ENCODE results near the gene RREB1. TPM values are rescaled to one million over a fixed set of nuclear protein-coding genes. Genes with fewer than 3 reads are reported as not detected.
A peak's percentile ranks its signal among the peaks of the same experiment; 100 is the strongest.

RREB1 gene
- total and polyA plus RNA-seq, 12 donors, result 3.0 to 47.1 (median 36.1) TPM

- Histone ChIP-seq H3K27ac (peak overlapping the region in 5 of 10 donors; percentile 6 to 59 (median 27)), H3K36me3 (no peaks in the 10 kb centered on the region), H3K4me1 (peaks cover 0 to 29% (median 9%) of the 10 kb centered on the region in 9 donors), H3K4me3 (peak overlapping the region in 9 of 10 donors; percentile 2 to 47 (median 40)), H3K27me3 (no peaks in the 10 kb centered on the region), H3K9me3 (no peaks in the 10 kb centered on the region)
- DNase-seq (no peak), ATAC-seq (peak in 2 of 8 donors; percentile 20 to 42)
- intact Hi-C loops (cut with DNase I), result no loop called here
- TF ChIP-seq, protein P1, sequence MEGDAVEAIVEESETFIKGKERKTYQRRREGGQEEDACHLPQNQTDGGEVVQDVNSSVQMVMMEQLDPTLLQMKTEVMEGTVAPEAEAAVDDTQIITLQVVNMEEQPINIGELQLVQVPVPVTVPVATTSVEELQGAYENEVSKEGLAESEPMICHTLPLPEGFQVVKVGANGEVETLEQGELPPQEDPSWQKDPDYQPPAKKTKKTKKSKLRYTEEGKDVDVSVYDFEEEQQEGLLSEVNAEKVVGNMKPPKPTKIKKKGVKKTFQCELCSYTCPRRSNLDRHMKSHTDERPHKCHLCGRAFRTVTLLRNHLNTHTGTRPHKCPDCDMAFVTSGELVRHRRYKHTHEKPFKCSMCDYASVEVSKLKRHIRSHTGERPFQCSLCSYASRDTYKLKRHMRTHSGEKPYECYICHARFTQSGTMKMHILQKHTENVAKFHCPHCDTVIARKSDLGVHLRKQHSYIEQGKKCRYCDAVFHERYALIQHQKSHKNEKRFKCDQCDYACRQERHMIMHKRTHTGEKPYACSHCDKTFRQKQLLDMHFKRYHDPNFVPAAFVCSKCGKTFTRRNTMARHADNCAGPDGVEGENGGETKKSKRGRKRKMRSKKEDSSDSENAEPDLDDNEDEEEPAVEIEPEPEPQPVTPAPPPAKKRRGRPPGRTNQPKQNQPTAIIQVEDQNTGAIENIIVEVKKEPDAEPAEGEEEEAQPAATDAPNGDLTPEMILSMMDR (IDR thresholded peaks at IDR 0.05), result peak in 4 of 9 donors; percentile 9 to 19 (median 14)
- WGBS, 2 donors, result 49 to 67% methylated on average over 3 of the region's 3 CpGs
These were observed 20.7 kb upstream of the RREB1 start for GRCh38 chr6:7087066-7087465.

DNA sequence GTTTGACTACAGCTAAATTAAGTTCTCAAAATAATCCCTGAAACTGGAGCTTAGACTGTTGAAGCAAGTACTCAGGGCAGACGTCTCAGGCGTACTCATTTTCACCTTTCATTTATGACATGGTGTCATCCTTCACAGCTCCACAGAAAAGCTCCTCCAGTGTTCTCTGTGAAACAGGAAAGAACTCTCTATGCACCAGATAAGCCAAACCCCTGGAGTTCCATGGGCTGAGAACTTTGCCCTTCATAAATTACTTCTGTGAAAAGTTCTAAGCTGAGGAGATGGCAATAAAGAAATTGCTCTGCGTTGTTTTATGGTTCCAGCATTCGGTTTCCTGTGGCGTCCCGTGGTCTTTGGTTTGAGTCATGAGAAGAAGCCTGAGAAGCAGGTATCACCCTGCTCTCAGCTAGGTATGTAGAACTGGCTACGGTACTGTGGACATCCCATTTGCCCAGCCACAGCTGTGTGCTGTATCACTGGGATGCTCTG is 20.2 kb upstream of the RREB1 start:
- Histone ChIP-seq H3K27me3 (no peaks in the 10 kb centered on the region), H3K36me3 (no peaks in the 10 kb centered on the region), H3K4me3 (peak overlapping the region in 4 of 10 donors; percentile 40 to 47 (median 46)), H3K9me3 (no peaks in the 10 kb centered on the region), H3K27ac (peak overlapping the region in 1 of 10 donors; percentile 59), H3K4me1 (peaks cover 0 to 29% (median 9%) of the 10 kb centered on the region in 9 donors)
- intact Hi-C loops (cut with DNase I), result no loop called here
- 89% methylated on average over 7 of the region's 7 CpGs for WGBS, 2 donors
- ATAC-seq, result no peak
- no peak for DNase-seq
- TF ChIP-seq, protein P1 (IDR thresholded peaks at IDR 0.05), result no peak

DNA sequence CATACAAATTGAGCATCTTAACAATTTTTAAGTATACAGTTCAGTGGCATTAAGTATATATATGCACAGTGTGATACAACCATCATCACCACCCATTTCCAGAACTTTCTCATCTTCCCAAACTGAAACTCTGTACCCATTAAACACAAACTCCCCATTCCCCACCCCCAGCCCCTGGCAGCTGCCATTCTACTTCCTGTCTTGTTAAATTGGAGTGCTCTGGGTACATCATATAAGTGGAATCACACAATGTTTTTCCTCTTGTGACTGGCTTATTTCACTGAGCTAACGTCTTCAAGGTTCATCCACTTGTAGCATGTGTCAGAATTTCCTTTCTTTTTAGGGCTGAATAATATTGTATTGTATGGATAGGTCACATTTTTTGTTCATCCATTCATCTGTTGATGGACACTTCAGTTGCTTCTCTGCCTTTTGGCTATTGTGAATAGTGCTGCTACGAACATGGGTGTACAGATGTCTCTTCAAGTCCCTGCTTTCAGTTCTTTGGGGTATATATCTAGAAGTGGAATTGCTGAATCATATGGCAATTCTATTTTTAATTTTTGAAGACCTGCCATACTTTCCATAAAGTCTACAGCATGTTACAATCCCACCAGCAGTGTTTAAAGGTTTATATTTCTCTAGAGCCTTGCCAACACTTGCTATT is 19.6 kb upstream of the RREB1 start:
- H3K9me3 ChIP-seq, result no peaks in the 10 kb centered on the region
- no peak overlapping the region for H3K27ac ChIP-seq
- TF ChIP-seq, protein P1 (IDR thresholded peaks at IDR 0.05), result no peak
- H3K4me1 ChIP-seq, result peaks cover 0 to 29% (median 9%) of the 10 kb centered on the region in 9 donors
- ATAC-seq, result no peak
- no peak for DNase-seq
- H3K27me3 ChIP-seq, result no peaks in the 10 kb centered on the region
- 67 to 86% methylated on average over 2 of the region's 2 CpGs for WGBS, 2 donors
- intact Hi-C loops (cut with DNase I), result no loop called here
- H3K4me3 ChIP-seq, result no peak overlapping the region
- no peaks in the 10 kb centered on the region for H3K36me3 ChIP-seq

GRCh38 chr6:7098993-7099392 is 8.8 kb upstream of the RREB1 start:
- no peak for DNase-seq
- intact Hi-C loops (cut with DNase I), result no loop called here
- no peak overlapping the region for H3K27ac ChIP-seq

More at GRCh38 chr6:7098993-7099392, 8.8 kb upstream of the RREB1 start:
- H3K4me3 ChIP-seq, result no peak overlapping the region
- H3K4me1 ChIP-seq, result peaks cover 0 to 9% (median 0%) of the 10 kb centered on the region in 9 donors
- H3K9me3 ChIP-seq, result peaks cover 0 to 5% (median 0%) of the 10 kb centered on the region in 11 donors
- H3K36me3 ChIP-seq, result no peaks in the 10 kb centered on the region
- ATAC-seq, result no peak
- WGBS, 2 donors, result 94 to 98% methylated on average over 2 of the region's 2 CpGs
- TF ChIP-seq, protein P1 (IDR thresholded peaks at IDR 0.05), result no peak
- H3K27me3 ChIP-seq, result no peaks in the 10 kb centered on the region

Measured in heart right ventricle (tissue), 16 donors.